B cell (primary cell): ENCODE results near the gene SKAP1. TPM values are rescaled to one million over a fixed set of nuclear protein-coding genes. Genes with fewer than 3 reads are reported as not detected.

Source experiments
- ATAC-seq: fragments of 200-7000 bp; cut with Tn5 transposase; one replicate; pipeline ENCODE4 v1.10.0; 2021; ENCODE audit warnings: low read depth, mild to moderate bottlenecking, moderate number of reproducible peaks, moderate library complexity
- CTCF ChIA-PET: fragments of 350-600 bp; sonication (Branson Sonifier 250); formaldehyde crosslinking; loops from one replicate; lab custom pipeline; 2021; ENCODE audit warnings: antibody characterized with exemption, inconsistent platforms; lab: Charles Lee
- POLR2A ChIA-PET: fragments of 350-600 bp; sonication (Branson Sonifier 250); formaldehyde crosslinking; loops from one replicate; lab custom pipeline; 2021; ENCODE audit warnings: antibody characterized with exemption; lab: Charles Lee
- DNase-seq: peaks from one replicate; pipeline ENCODE4 v3.0.0; 2013
- H2AFZ ChIP-seq: 2 replicates; pipeline ENCODE4 v1.6.1; 2012; ENCODE audit warnings: mild to moderate bottlenecking, low read depth, low read length; ENCODE audit not compliant: insufficient read depth, poor library complexity, severe bottlenecking
- H3K27ac ChIP-seq, 2 donors: 1 replicate in 1 of 2; 2 replicates in 1 of 2; pipeline ENCODE4 v1.5.1; 2012 to 2013; ENCODE audit warnings: low read length in 2 of 2, mild to moderate bottlenecking in 2 of 2, moderate library complexity in 1 of 2
- H3K27me3 ChIP-seq, 4 experiments: fragments of 200-600 bp in 1 of 4; sonication (generic) in 1 of 4; replicated peaks in 1 of 4; 1 replicate in 2 of 4; 2 replicates in 2 of 4; pipeline versions ENCODE4 v1.6.1 to v1.7.0; 2013 to 2016; ENCODE audit warnings: low read length in 3 of 4, mild to moderate bottlenecking in 2 of 4, mixed read lengths in 1 of 4, moderate library complexity in 1 of 4; ENCODE audit not compliant: insufficient read depth in 4 of 4, control insufficient read depth in 3 of 4; ENCODE audit errors: control extremely low read depth in 1 of 4
- H3K36me3 ChIP-seq, 2 experiments: replicated peaks in 1 of 2; 1 replicate in 1 of 2; 2 replicates in 1 of 2; pipeline versions ENCODE4 v1.6.1 to v1.7.1; 2013; ENCODE audit warnings: low read length in 1 of 2; ENCODE audit not compliant: insufficient read depth in 2 of 2, control insufficient read depth in 1 of 2; ENCODE audit errors: control extremely low read depth in 1 of 2, extremely low read depth in 1 of 2
- H3K4me1 ChIP-seq, 2 donors: fragments of 200-600 bp in 1 of 2; sonication (generic) in 1 of 2; 1 replicate in 1 of 2; 2 replicates in 1 of 2; pipeline versions ENCODE4 v1.5.1 to v1.6.1; 2013 to 2017; ENCODE audit warnings: low read length in 2 of 2; ENCODE audit not compliant: control insufficient read depth in 2 of 2, insufficient read depth in 2 of 2
- H3K4me2 ChIP-seq: replicated peaks from 2 replicates; pipeline ENCODE3; 2012; ENCODE audit warnings: mild to moderate bottlenecking, low read depth, low read length; ENCODE audit not compliant: poor library complexity, severe bottlenecking
- H3K4me3 ChIP-seq, 5 experiments: fragments of 200-600 bp in 1 of 5; sonication (generic) in 1 of 5; 1 replicate in 3 of 5; 2 replicates in 2 of 5; pipeline versions ENCODE4 v1.5.1 to v1.7.0; 2011 to 2016; ENCODE audit warnings: low read length in 4 of 5, mild to moderate bottlenecking in 4 of 5, low read depth in 2 of 5, control low read depth in 1 of 5, moderate library complexity in 1 of 5; ENCODE audit not compliant: insufficient read depth in 1 of 5; ENCODE audit errors: control extremely low read depth in 1 of 5, extremely low read depth in 1 of 5
- H3K79me2 ChIP-seq: fragments of 200-600 bp; sonication (generic); one replicate; pipeline ENCODE4 v1.6.0; 2016; ENCODE audit warnings: low read length; ENCODE audit not compliant: control insufficient read depth, insufficient read depth
- H3K9ac ChIP-seq: fragments of 200-600 bp; sonication (generic); 2 replicates; pipeline ENCODE4 v1.6.1; 2017; ENCODE audit warnings: mild to moderate bottlenecking, low read length, moderate library complexity
- H3K9me3 ChIP-seq, 3 donors: one replicate each; pipeline versions ENCODE4 v1.6.1 to v1.7.1; 2013; ENCODE audit warnings: low read length in 2 of 3; ENCODE audit not compliant: control insufficient read depth in 2 of 3, insufficient read depth in 1 of 3; ENCODE audit errors: control extremely low read depth in 1 of 3
- H4K20me1 ChIP-seq: 2 replicates; pipeline ENCODE4 v1.6.0; 2012; ENCODE audit warnings: mild to moderate bottlenecking, low read length; ENCODE audit not compliant: insufficient read depth, control insufficient read depth, poor library complexity, severe bottlenecking
- H3K27ac Mint-ChIP-seq: one replicate; pipeline ENCODE4 v1.8.0; 2021; ENCODE audit warnings: mixed read lengths
- H3K27me3 Mint-ChIP-seq: one replicate; pipeline ENCODE4 v1.8.0; 2021; ENCODE audit warnings: mixed read lengths
- H3K4me1 Mint-ChIP-seq: one replicate; pipeline ENCODE4 v1.8.0; 2021; ENCODE audit warnings: mixed read lengths
- H3K4me3 Mint-ChIP-seq: one replicate; pipeline ENCODE4 v1.8.0; 2021; ENCODE audit warnings: mixed read lengths
- H3K9me3 Mint-ChIP-seq: one replicate; pipeline ENCODE4 v1.8.0; 2022; ENCODE audit warnings: mixed read lengths; ENCODE audit not compliant: insufficient read depth
- CTCF ChIP-seq: fragments of 200-600 bp; IDR thresholded peaks from one replicate; pipeline ENCODE4 v1.8.0; 2022; ENCODE audit warnings: antibody characterized with exemption, mild to moderate bottlenecking
- EZH2 ChIP-seq: IDR thresholded peaks from 2 replicates; pipeline ENCODE4 v1.6.1; 2012; ENCODE audit warnings: borderline replicate concordance, low read depth, mild to moderate bottlenecking, moderate library complexity, low read length; ENCODE audit not compliant: insufficient read depth, poor library complexity, severe bottlenecking
- WGBS: methylation state at CpG from one replicate; pipeline ENCODE4 v1.1.5; 2013; ENCODE audit warnings: missing lambda C conversion rate; ENCODE audit not compliant: insufficient coverage; 5-methylcytosine and 5-hydroxymethylcytosine counted together
- intact Hi-C: fragments of 100-400 bp; cut with micrococcal nuclease; formaldehyde crosslinking; loops from one replicate; pipeline ENCODE4 v1.10.0; 2022
- polyA plus RNA-seq: library from polyadenylated mRNA; depleted of rRNA; stranded (reverse); fragments of >200 nt; gene quantifications from 2 replicates; pipeline ENCODE4 v1.2.3, GENCODE V29; 2012
- total RNA-seq, 2 donors: library from RNA; stranded (reverse); fragments of 120-200 nt in 1 of 2; gene quantifications; 1 replicate in 1 of 2; 2 replicates in 1 of 2; pipeline versions ENCODE4 v1.2.3 to v1.2.4, GENCODE V29; 2013 to 2022

The SKAP1 gene
- total and polyA plus RNA-seq, 2 donors (not counting 1 experiment from before 2014, with no cell fraction given) = 33.1 to 37.3 TPM

DNA sequence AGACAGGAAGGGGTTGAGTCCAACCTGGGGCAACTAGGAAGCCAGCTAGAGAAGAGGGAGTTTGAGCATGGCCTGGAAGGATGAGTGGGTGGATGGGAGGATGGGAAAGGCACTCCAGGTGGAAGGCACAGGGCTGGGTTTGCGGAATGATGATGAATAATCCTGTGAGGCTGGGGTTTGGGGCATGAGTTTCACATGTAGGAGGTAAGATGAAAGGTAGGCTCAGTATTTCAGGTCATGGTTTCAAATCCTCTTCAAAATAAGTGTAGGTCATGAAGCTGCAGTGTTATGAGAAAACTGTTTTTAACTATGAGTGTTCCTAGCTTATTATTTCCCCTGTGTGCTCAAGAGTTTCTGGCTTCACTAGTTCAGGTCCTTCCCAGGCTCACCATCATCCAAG lies 130.3 kb downstream of the SKAP1 start:
- no peak for DNase-seq
- H3K9me3 Mint-ChIP-seq = no peaks in the 10 kb centered on the region
- no peak overlapping the region for H3K9ac ChIP-seq
- no peaks in the 10 kb centered on the region for H3K36me3 ChIP-seq
- ChIA-PET CTCF (interaction anchor here (0.6 to 2.9 kb wide), 3 partner anchors 9 to 319 kb away, joined by 3 to 11 read pairs (median 3); no protein-coding TSS in a partner anchor), POLR2A (interaction anchor here (0.6 kb wide), 1 partner anchor 1048 kb away, joined by 9 read pairs; no protein-coding TSS in a partner anchor)
- intact Hi-C loops = no loop called here
- H4K20me1 ChIP-seq = no peaks in the 10 kb centered on the region
- H3K4me1 Mint-ChIP-seq = peaks cover 14% of the 10 kb centered on the region
- no peaks in the 10 kb centered on the region for H3K79me2 ChIP-seq
- H3K4me3 ChIP-seq = no peak overlapping the region
- H3K27me3 ChIP-seq = no peaks in the 10 kb centered on the region
- H3K4me1 ChIP-seq = peaks cover 6 to 9% of the 10 kb centered on the region in 2 donors
- H3K27me3 Mint-ChIP-seq = no peaks in the 10 kb centered on the region
- ATAC-seq = no peak
- H3K9me3 ChIP-seq = no peaks in the 10 kb centered on the region
- no peak overlapping the region for H3K4me2 ChIP-seq
- no peak overlapping the region for H3K27ac ChIP-seq
- 67% methylated on average over 1 of the region's 1 CpG for WGBS
- TF ChIP-seq CTCF (no peak), EZH2 (no peak)
- no peak overlapping the region for H3K4me3 Mint-ChIP-seq
- no peak overlapping the region for H2AFZ ChIP-seq
- H3K27ac Mint-ChIP-seq = peak overlapping the region; percentile 42

- Histone ChIP-seq H3K27ac (peak overlapping the region in 1 of 2 donors; percentile 49), H3K36me3 (no peaks in the 10 kb centered on the region), H3K9ac (no peak overlapping the region), H4K20me1 (no peaks in the 10 kb centered on the region), H3K9me3 (no peaks in the 10 kb centered on the region), H3K4me2 (no peak overlapping the region), H3K27me3 (no peaks in the 10 kb centered on the region), H3K79me2 (no peaks in the 10 kb centered on the region), H2AFZ (no peak overlapping the region), H3K4me1 (peaks cover 13 to 14% of the 10 kb centered on the region in 2 donors), H3K4me3 (no peak overlapping the region)
- Mint-ChIP-seq H3K27me3 (no peaks in the 10 kb centered on the region), H3K9me3 (no peaks in the 10 kb centered on the region), H3K4me1 (peaks cover 18% of the 10 kb centered on the region), H3K4me3 (no peak overlapping the region), H3K27ac (no peak overlapping the region)
- TF ChIP-seq EZH2 = no peak
- TF ChIP-seq CTCF = no peak
- POLR2A ChIA-PET = no interaction called here
- no peak for ATAC-seq
- DNase-seq = no peak
- CTCF ChIA-PET = interaction anchor here (2.9 kb wide), 1 partner anchor 11 kb away, joined by 11 read pairs; no protein-coding TSS in a partner anchor
- no CpG with 5 or more reads among the region's 4 CpGs for WGBS
- intact Hi-C loops = no loop called here
Observed at GRCh38 chr17:48297825-48298224, 132.2 kb downstream of the SKAP1 start.
